Right hindlimb (tissue), 1 donor: ENCODE measurements around the gene ACAP2.
A peak's percentile ranks its signal among the peaks of the same experiment; 100 is the strongest.
"Not testable (repeated sequence)": the region's sequence is repeated elsewhere in the genome, so short reads cannot be mapped to it uniquely, and the experiment has no call there.

Source experiments
- DNase-seq: peaks from one replicate; pipeline ENCODE4 v3.0.0-alpha.2; 2018

The ACAP2 gene, protein sequence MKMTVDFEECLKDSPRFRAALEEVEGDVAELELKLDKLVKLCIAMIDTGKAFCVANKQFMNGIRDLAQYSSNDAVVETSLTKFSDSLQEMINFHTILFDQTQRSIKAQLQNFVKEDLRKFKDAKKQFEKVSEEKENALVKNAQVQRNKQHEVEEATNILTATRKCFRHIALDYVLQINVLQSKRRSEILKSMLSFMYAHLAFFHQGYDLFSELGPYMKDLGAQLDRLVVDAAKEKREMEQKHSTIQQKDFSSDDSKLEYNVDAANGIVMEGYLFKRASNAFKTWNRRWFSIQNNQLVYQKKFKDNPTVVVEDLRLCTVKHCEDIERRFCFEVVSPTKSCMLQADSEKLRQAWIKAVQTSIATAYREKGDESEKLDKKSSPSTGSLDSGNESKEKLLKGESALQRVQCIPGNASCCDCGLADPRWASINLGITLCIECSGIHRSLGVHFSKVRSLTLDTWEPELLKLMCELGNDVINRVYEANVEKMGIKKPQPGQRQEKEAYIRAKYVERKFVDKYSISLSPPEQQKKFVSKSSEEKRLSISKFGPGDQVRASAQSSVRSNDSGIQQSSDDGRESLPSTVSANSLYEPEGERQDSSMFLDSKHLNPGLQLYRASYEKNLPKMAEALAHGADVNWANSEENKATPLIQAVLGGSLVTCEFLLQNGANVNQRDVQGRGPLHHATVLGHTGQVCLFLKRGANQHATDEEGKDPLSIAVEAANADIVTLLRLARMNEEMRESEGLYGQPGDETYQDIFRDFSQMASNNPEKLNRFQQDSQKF

DNA sequence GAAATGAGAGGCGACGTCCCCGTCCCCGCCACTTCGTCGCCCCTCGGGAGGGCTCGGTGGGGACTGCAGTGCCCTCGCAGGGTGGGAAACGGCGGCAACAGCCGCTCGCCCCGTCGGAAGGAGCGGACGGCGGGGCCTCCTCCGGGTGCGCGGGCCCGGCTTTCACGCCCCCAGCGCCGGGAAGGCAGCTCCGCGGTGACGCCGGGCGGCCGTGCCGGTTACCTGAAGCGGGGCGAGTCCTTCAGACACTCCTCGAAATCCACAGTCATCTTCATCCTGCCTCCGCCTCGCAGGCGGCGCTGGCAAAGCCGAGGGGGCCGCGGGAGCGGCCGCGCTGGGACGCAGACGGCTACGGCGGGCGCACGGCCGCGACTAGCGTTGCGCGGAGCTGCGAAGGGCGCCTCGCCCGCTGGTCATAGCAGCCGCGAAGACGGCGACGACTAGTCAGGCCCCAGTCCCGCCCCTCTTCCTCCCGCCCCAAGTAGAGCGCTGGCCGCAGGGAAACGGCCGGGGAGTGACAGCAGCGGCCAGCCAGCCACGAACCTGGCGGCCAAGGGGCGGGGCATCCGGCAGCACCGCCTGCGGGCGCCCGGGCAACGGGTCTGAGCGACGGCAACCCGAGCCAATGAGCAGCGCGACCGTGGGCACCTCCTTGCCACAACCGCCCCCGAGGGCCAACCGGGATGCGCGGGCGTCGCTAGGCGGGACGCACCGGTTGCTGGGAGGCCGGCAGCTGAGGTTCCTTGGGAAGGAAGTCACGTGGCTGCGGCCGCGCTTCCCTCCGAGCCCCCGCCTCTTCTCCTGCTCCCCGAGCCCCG, at the start of gene ACAP2:
Gene ACAP2, minus strand, starts transcription at position 448 of the 818 bp plus-strand sequence. Its CDS starts 173 bp downstream, at position 275.
- peak; percentile 100 for DNase-seq

DNA sequence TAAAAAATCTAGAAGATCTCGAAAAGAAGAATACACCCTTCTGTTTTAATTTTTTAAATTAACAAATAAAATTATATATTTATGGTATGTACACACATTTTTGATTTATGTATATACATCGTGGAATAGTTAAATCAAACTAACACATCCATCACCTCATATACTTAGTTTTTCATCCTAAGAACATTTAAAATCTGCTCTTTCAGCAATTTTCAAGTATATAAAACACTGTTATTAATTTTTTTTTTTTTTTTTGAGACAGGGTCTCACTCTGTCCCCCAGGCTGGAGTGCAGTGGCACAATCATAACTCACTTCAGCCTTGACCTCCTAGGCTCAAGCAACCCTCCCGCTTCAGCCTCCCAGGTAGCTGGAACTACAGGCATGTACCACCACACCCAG, 32.8 kb upstream of the ACAP2 start:
- DNase-seq, result no peak

DNA sequence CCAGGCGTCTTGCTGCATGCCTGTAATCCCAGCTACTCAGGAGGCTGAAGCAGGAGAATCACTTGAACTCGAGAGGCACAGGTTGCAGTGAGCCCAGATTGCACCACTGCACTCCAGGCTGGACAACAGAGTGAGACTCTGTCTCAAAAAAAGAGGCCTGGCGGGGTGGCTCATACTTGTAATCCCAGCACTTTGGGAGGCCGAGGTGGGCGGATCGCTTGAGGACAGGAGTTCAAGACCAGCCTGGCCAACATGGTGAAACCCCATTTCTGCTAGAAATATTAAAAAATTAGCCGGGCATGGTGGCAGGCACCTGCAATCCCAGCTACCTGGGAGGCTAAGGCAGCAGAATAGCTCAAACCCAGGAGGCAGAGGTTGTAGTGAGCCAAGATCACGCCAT, 32.3 kb upstream of the ACAP2 start:
- not testable (repeated sequence) for DNase-seq

DNA sequence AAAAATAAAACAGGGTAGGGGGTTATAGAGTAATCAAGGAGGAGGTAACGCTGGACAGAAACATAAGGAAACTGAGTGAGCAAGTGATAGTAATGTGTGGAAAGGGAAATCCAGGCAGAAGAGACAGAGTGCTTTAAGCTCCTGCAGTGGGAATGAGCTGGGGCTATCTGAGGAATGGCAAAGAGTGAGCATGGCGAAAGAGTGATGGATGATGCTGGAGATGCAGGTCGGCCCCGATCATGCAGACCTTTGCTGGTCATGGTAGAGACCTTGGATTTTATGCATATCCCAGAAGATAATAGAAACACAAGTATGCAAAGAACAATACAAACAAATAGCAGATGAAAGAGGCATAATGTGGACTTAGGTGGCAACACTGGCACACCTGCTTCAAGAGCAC, 26.0 kb upstream of the ACAP2 start:
- no peak for DNase-seq

DNA sequence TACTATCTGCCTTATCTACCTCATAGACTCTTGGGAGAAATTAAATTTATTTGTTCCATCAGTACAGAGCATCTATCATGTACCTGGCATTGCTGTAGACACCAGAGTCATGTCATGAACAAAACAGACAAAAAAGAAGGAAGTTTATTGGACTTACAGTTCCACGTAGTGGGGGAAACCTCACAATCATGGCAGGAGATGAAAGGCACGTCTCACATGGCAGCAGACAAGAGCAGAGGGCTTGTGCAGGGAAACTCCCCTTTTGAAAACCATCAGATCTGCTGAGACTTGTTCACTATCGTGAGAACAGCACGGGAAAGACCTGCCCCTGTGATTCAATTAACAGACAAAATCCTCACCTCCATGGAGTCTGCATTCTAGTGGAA, 25.6 kb upstream of the ACAP2 start:
- DNase-seq, result no peak

DNA sequence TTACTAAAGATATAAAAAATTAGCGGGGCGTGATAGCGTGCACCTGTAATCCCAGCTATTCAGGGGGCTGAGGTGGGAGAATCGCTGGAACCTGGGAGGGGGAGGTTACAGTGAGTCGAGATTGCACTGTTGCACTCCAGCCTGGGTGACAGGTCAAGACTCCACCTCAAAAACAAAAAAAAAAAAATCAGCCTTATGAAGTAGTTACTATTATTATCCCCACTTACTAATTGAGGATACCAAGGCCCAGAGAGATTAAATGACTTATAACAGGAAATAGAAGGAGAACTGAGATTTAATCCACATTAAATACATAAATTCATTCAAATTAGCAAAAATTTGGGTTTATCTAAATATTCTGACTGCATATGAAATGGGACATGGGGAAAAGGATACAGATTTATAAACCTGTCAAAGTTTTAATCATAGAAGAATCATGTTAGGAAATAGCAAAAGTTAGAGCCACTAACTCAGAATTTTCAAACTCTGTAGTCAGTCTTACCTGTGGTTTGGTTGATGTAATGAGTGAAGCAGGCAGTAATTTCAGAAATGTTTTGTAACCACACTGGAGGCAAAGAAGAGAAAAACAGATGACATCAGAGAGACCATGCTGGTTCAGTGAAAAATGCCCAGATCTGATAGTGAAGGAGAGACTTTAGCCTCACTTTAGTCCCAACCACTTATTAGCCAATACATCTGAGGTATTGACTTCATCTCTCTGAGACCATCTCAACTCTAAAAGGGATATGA, 25.0 kb upstream of the ACAP2 start:
- DNase-seq, result no peak

DNA sequence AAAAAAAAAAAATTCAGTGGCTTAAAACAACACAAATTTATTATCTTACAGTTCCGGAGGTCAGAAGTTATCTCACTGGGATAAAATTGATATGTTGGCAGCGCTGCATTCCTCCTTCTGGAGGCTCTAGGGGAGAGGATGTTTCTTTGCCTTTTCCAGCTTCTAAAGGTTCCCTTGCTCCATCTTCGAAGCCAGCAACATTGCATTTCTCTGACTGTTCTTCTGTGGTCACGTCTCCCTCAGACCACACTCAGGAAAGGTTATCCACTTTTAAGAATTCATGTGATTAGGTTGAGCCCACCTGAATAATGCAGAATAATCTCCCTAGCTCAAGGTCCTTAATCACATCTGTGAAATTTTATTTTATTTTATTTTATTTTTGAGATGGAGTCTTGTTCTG, 23.4 kb upstream of the ACAP2 start:
- no peak for DNase-seq

DNA sequence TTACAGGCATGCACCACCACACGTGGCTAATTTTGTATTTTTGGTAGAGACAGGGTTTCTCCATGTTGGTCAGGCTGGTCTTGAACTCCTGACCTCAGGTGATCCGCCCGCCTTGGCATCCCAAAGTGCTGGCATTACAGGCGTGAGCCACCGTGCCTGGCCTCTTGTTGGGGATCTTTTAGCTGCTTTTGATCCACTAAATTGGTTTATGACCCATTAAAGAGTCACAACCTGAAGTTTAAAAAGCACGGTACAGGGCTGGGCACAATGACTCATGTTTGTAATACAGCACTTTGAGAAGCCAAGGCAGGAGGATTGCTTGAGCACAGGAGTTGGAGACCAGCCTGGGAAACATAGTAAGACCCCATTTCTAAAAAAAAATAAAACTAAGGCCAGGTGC, 20.1 kb upstream of the ACAP2 start:
- not testable (repeated sequence) for DNase-seq

DNA sequence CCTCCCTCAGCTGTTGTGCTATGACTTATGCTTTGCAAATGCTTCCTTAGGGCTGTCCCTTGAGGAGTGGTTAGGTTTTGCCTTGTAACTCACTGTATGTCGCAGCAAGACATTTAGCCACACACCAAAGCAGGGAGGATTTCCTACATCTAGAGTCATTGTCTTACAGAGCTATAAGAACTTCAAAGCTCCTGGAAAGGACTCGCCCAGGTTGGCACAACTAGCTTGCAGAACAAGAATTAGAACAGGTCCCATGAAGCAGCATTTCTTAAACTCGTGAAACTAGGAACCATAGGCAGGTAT, 19.4 kb upstream of the ACAP2 start:
- DNase-seq, result no peak

DNA sequence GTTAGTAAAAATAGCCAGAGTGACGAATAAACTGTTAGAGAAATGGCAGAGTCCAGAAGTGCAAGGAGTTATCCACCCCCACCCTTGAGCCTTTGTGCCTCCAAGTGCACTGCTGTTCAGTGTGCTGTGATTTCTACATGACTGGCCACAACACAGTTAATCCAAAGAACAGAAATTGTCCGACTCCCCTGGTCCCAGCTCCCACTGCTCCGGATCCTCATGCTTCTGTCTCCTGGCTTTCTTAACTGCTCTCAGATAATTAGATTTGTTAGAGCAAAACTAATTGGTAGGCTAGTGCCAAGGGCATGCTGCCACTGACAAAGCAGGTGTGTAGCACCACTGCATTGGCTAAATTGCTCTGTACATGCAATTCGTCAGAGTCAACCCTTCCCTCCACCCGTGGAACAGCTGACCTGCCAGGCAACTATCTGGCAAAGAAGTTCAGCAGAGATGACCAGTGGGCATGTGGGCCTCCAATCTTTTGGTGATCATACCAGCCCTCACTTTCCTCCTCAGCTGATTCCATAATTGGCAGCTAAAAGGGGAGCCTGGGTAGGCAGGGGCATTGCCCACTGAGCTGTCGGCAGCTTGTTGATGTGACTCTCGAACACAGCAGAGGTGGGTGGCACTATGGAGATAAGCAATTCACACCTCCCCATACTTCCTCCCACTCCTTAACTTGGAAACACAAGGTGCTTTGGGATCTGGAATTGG, 18.9 kb upstream of the ACAP2 start:
- DNase-seq, result no peak

DNA sequence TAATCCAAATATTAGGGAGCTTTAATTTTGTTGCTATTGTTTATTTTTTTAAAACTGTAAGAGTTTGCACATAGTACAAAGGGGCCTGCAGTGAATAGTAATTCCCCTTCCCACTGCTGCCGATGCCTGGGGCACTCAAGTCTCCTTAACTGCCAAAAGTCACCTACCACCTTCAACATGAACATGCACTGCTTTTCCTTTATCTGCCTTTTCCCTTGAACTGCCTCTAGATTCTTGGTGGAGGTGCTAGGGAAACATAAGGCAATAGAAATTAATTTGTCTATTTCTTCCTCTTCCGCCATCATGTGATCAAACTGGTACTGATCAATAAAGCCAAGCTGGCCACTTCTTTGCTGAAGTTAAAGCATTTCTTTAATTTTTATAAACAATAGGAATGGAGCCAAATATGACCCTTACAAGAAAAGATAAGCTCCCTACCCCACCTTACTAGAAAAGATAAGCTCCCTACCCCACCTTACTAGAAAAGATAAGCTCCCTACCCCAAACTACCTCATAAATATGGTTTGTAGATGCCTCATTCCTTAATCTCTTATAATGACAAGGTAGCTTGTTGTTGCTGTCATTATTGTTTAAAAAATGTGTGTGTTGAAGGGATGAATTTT, 17.4 kb upstream of the ACAP2 start:
- no peak for DNase-seq

DNA sequence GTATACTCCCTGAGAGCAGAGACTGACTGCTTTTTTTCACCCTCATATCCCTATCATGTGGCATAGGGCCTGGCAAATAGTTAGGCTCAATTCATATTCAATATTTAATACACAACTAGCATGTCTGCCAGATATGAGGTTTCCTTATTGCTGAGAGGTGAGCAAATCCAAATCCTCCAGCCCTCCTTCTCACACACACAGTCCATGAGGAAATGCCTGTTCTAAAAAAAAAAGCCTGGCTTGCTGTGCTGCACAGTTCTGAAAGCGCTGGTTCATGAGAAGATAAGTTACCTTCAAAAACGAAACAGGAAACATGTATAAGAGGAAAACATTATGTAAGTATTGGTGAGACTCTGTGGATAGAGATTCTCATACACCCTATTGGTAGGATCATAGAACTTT, 15.5 kb upstream of the ACAP2 start:
- DNase-seq, result no peak

DNA sequence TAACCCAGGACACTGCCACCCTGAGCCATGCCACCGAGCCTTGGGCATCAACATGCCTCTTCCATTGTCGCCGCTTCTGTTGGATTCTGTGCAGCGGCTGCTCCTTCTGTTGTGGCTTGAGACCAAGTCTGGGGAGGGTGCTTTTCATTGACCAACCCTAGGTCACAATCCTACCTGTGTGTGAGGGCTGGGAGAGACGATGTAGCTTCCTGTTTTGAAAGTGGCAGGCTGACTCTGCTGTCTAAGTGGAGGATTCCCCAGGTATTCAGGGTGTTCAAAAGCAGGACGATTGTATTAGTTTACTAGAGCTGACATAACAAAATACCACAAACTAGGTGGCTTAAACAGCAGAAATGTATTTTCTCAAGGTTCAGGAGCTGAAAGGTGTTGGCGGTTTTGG, 13.0 kb upstream of the ACAP2 start:
- no peak for DNase-seq

DNA sequence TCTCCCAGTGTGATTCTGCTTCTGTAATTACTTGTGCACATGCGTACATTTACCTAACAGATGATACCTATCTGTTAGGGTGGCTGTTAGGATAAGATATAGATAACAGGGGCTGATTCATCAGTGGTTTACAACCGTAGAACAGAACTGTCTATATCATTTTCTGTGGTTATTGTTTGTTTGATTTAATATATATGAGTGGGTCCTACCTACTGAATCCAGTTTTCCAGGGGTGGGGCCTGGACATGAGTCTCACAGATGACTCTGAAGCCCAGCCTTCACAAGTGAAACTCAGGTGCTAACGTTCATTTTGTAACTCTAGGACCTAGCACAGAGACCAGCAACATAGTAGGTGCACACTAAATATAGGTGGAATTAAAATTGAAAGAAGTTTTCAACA, 10.4 kb upstream of the ACAP2 start:
- DNase-seq, result no peak

DNA sequence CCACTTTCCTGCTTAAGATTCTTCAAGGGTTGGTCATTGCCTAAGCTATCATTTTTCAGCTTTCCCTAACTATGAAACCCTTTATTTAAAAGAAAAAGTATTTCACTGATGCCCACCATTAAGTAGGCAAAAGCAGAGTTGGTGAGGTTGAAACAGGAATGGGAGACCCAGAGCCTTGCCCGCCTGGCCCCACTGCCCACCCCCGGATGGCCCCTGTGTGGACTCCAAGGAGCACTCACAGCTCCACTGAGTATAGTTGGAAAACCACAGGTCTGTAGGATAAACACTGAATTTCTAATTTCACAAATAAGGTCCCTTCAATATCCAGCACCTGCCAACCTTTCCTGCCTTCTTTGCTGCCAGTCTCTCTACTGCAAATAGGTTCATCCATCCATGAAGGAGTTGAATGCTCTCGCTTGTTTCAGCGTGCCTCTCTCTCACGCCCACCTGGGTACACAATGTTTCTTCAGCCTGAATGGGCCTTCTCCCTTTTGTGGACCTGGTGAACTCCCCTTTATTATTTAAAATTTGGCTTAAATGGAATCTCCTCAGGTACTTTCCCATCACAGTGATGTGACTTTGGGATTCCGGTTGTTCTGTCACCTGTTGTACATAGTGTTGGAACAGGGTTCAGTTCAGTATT, 8.7 kb upstream of the ACAP2 start:
- no peak for DNase-seq

DNA sequence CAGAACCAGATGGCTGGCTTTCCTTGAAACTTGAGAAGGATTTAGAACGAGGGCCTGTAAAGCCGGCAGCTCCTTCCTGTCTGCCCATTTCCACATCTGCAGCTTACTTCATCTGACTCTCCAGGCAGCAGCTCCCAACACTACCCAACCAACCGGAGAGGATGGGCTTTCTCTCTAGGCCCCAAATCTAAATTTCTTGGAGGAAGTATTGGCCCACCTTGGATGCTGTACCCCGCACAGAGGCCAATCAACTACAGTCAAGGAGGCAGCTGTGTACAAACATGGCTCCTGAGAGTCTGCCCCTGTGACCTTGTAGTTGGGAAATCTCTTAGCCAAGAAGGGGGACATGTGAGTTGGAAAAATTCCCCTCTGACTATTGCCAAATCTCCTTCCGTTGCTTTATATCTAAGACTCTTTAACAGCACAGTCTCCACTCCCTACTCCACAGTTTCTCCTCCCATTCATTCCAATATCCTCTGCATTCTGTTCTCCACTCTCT, 8.0 kb upstream of the ACAP2 start:
- DNase-seq, result no peak

DNA sequence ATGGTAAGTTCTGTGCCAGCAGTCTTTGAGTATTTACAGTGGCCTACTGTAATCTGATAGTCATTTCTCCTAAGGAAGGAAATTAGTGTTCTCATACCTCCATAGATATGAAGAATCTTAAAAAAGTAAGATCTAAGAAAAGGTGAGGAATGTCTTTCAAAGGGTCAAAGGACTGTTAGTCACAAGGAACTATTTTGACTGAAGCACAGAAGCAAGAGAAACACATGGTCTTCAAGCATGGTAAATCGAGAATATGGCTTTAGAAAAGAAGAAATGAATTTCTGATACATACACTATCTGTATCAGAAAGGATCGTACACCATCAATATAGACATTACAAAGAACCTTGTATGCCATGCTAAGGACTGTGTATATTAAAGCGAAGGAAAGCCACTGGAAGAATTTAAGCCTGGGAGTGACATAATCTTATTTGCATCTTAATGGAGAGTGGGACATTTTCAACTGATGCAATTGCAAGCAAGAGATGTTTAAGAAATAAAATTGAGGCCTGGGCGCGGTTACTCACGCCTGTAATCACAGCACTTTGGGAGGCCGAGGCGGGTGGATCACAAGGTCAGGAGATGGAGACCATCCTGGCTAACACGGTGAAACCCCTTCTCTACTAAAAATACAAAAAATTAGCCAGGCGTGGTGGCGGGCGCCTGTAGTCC, 5.5 kb upstream of the ACAP2 start:
- DNase-seq, result no peak

DNA sequence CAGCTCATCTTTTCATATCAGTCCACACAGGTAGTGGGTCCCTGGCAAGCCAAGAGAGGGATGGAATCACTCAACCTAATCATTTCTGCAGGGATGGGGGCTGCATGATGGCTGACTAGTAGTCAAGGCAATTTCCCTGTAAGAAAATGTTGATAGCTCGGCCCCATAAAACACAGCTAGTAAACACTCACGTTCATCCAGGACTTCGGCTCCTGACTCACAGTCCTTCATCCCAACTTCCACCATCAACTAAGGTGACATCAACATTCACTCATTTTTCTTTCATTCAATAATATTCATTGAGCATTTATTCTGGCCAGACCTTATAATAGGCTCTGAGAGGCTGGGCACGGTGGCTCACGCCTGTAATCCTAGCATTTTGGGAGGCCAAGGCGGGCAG, 4.4 kb upstream of the ACAP2 start:
- no peak for DNase-seq

DNA sequence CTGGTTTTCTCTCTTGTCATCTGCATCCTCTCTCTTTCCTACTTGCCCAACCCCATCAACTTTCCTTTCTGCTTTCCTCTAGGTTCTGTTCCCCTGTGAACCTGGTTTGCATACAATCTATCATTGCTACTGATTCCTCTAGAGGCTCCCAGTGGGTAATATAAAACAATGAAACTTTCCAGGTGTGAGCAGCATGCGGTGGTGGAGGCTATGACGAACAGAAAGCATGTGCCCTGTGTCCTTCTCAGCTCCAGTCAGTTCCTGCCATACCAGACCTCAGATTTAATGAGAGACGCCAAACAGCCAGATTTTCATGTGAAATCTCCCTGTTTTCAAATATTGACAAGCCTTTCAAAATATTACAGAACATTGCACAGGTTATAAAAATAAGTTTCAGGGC, 3.5 kb upstream of the ACAP2 start:
- no peak for DNase-seq

DNA sequence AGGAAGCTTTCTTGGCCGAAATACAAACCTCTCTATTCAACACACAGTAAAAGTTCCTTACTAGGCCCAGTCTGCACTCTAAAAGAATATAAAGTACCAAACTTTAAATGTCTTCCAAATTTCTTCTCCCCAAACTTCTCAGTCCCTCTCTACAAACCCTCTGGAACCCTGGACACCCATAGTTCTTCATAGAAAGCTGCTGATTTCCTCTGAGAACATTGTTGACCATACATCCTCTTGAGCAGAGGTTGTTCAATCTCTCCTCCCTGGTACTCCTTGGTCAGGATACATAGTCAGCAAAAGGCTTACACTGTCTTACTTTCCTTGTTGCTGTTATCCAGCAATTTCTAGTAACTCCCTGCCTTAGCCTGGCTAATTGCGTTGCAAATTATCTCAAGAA, 3.1 kb upstream of the ACAP2 start:
- no peak for DNase-seq
